Hepatocyte (in vitro differentiated cells): ENCODE results near the gene CCDC78. TPM values are rescaled to one million over a fixed set of nuclear protein-coding genes. Genes with fewer than 3 reads are reported as not detected.

Experiments
- DNase-seq: peaks from one replicate; pipeline ENCODE4 v3.0.0-alpha.2; 2016; ENCODE audit warnings: low spot score
- H2AFZ ChIP-seq: fragments of 200-600 bp; sonication (generic); 2 replicates; pipeline ENCODE4 v1.6.0; 2016; ENCODE audit warnings: antibody characterized with exemption, mild to moderate bottlenecking
- H3K27ac ChIP-seq: fragments of 200-600 bp; sonication (generic); 2 replicates; pipeline ENCODE4 v1.5.1; 2016; ENCODE audit warnings: mild to moderate bottlenecking
- H3K27me3 ChIP-seq: fragments of 200-600 bp; sonication (generic); 2 replicates; pipeline ENCODE4 v1.6.1; 2016
- H3K36me3 ChIP-seq: fragments of 200-600 bp; sonication (generic); replicated peaks from 2 replicates; pipeline ENCODE4 v1.5.1; 2016; ENCODE audit warnings: low read depth; ENCODE audit not compliant: insufficient read depth
- H3K4me1 ChIP-seq: fragments of 200-600 bp; sonication (generic); 2 replicates; pipeline ENCODE4 v1.5.1; 2016; ENCODE audit warnings: mild to moderate bottlenecking, moderate library complexity; ENCODE audit not compliant: insufficient read depth
- H3K4me2 ChIP-seq: fragments of 200-600 bp; sonication (generic); 2 replicates; pipeline ENCODE4 v1.6.0; 2016
- H3K4me3 ChIP-seq: fragments of 200-600 bp; sonication (generic); 2 replicates; pipeline ENCODE4 v1.5.1; 2016; ENCODE audit warnings: mild to moderate bottlenecking
- H3K79me2 ChIP-seq: fragments of 200-600 bp; sonication (generic); 2 replicates; pipeline ENCODE4 v1.6.0; 2017; ENCODE audit warnings: mild to moderate bottlenecking
- H3K9me2 ChIP-seq: fragments of 200-600 bp; sonication (generic); replicated peaks from 2 replicates; pipeline ENCODE4 v1.6.0; 2017; ENCODE audit warnings: mild to moderate bottlenecking; ENCODE audit not compliant: insufficient read depth
- H3K9me3 ChIP-seq: fragments of 200-600 bp; sonication (generic); 2 replicates; pipeline ENCODE4 v1.5.1; 2016; ENCODE audit warnings: low read depth, mild to moderate bottlenecking
- H4K20me1 ChIP-seq: fragments of 200-600 bp; sonication (generic); 2 replicates; pipeline ENCODE4 v1.6.0; 2016; ENCODE audit warnings: mild to moderate bottlenecking; ENCODE audit not compliant: insufficient read depth, poor library complexity, severe bottlenecking
- EZH2 ChIP-seq: fragments of 200-600 bp; sonication (generic); IDR thresholded peaks from 2 replicates; pipeline ENCODE4 v1.6.1; 2016; ENCODE audit warnings: antibody characterized with exemption, mild to moderate bottlenecking, borderline replicate concordance
- EZH2phosphoT487 ChIP-seq: fragments of 200-600 bp; sonication (generic); IDR thresholded peaks from one replicate; pipeline ENCODE4 v1.6.1; 2018; ENCODE audit warnings: antibody characterized with exemption, mild to moderate bottlenecking, low read depth, moderate library complexity; ENCODE audit not compliant: unreplicated experiment, severe bottlenecking
- WGBS: methylation state at CpG from one replicate; pipeline ENCODE4 v1.1.6; 2016; ENCODE audit warnings: low lambda C conversion rate; ENCODE audit errors: missing lambda C conversion rate; 5-methylcytosine and 5-hydroxymethylcytosine counted together
- polyA plus RNA-seq: library from polyadenylated mRNA; unstranded; fragments of >200 nt; fragmentation: Nextera tagmentation; extraction: Ambion mirVana; gene quantifications from 2 replicates; pipeline ENCODE4 v1.2.1, GENCODE V29; 2016
- total RNA-seq: library from RNA; depleted of rRNA; stranded (reverse); fragments of >200 nt; gene quantifications from 2 replicates; pipeline ENCODE4 v1.2.3, GENCODE V29; 2014
- TF ChIP-seq, protein P1 (sequence below): fragments of 200-600 bp; sonication (generic); IDR thresholded peaks from 2 replicates; pipeline ENCODE4 v1.5.1; 2016; ENCODE audit warnings: antibody characterized with exemption, mild to moderate bottlenecking; ENCODE audit not compliant: poor library complexity

Gene CCDC78
- total and polyA plus RNA-seq, 2 experiments from 2014 or later = 2.2 to 6.8 TPM

DNA sequence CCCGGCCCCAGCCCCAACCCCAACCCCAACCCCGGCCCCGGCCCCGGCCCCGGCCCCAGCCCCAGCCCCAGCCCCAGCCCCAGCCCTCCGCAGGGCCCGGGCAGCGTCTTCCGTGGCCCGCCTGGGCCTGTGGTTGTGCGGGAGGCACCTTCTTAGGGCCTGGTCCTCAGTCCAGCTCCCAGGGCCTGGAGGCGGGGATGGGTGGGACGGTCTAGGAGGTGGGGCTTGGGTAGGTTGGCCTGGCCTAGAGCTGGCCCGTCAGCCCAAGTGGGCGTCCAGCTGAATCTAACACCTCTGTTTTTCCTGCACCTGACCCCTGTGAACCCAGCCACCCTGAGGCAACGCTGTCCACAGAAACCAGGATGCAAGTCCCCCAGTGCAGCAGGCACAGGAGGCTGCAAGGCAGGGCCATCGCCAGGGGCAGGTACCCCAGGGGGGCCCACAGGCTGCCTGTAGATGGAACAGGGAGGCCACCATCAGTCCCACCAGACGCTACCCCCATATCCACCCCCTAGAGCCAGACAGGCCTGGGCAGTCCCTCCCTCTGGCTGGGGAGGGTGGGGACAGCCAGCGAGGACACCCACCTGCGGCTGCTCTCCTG lies 43.0 kb upstream of the CCDC78 start:
- no peak overlapping the region for H2AFZ ChIP-seq
- no peak overlapping the region for H3K4me2 ChIP-seq
- no peak for DNase-seq
- no peaks in the 10 kb centered on the region for H3K27me3 ChIP-seq
- H3K79me2 ChIP-seq = no peaks in the 10 kb centered on the region
- H3K4me3 ChIP-seq = no peak overlapping the region
- no peaks in the 10 kb centered on the region for H3K9me3 ChIP-seq
- no peak overlapping the region for H3K27ac ChIP-seq
- no peaks in the 10 kb centered on the region for H3K4me1 ChIP-seq
- no peaks in the 10 kb centered on the region for H3K9me2 ChIP-seq
- TF ChIP-seq, protein P1, sequence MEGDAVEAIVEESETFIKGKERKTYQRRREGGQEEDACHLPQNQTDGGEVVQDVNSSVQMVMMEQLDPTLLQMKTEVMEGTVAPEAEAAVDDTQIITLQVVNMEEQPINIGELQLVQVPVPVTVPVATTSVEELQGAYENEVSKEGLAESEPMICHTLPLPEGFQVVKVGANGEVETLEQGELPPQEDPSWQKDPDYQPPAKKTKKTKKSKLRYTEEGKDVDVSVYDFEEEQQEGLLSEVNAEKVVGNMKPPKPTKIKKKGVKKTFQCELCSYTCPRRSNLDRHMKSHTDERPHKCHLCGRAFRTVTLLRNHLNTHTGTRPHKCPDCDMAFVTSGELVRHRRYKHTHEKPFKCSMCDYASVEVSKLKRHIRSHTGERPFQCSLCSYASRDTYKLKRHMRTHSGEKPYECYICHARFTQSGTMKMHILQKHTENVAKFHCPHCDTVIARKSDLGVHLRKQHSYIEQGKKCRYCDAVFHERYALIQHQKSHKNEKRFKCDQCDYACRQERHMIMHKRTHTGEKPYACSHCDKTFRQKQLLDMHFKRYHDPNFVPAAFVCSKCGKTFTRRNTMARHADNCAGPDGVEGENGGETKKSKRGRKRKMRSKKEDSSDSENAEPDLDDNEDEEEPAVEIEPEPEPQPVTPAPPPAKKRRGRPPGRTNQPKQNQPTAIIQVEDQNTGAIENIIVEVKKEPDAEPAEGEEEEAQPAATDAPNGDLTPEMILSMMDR = no peak
- TF ChIP-seq EZH2 = no peak
- TF ChIP-seq EZH2phosphoT487 = no peak
- 93% methylated on average over 5 of the region's 20 CpGs for WGBS
- H4K20me1 ChIP-seq = no peaks in the 10 kb centered on the region
- no peaks in the 10 kb centered on the region for H3K36me3 ChIP-seq

DNA sequence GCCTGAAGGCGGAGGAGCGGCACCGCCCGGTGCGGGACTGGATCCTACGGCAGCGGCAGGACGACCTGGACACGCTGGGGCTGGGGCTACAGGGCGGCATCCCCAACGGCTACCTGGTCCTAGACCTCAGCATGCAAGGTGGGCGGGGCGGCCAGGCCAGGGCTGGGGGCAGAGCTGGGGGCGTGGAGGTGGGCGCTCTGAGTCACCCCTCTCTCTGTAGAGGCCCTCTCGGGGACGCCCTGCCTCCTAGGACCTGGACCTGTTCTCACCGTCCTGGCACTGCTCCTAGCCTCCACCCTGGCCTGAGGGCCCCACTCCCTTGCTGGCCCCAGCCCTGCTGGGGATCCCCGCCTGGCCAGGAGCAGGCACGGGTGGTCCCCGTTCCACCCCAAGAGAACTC lies 42.2 kb upstream of the CCDC78 start:
- no peak overlapping the region for H3K4me2 ChIP-seq
- H3K27me3 ChIP-seq = no peaks in the 10 kb centered on the region

DNA sequence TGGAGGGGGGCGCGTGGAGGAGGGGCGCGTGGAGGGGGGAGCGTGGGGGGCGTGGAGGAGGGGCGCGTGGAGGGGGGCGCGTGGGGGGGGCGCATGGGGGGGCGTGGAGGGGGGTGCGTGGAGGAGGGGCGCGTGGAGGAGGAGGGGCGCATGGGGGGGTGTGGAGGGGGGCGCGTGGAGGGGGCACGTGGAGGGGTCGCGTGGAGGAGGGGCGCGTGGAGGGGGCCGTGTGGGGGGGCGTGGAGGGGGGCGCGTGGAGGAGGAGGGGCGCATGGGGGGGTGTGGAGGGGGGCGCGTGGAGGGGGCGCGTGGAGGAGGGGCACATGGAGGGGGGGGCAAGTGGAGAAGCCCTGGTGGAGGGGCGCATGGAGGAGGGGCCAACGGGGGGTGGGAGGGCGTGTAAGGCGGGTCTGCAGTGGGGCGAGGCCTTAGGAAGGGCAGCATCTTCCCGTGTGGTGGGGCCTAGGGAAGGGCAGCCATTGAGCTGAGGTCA lies 41.5 kb upstream of the CCDC78 start:
- TF ChIP-seq EZH2phosphoT487 = no peak
- no peak for TF ChIP-seq EZH2
- TF ChIP-seq, protein P1 = no peak
- H3K4me2 ChIP-seq = no peak overlapping the region
- H3K27ac ChIP-seq = no peak overlapping the region
- H3K4me3 ChIP-seq = no peak overlapping the region
- WGBS = 75% methylated on average over 6 of the region's 38 CpGs
- no peaks in the 10 kb centered on the region for H3K9me2 ChIP-seq
- no peaks in the 10 kb centered on the region for H3K9me3 ChIP-seq
- H4K20me1 ChIP-seq = no peaks in the 10 kb centered on the region
- no peaks in the 10 kb centered on the region for H3K27me3 ChIP-seq
- no peaks in the 10 kb centered on the region for H3K79me2 ChIP-seq
- no peak for DNase-seq
- H3K36me3 ChIP-seq = no peaks in the 10 kb centered on the region
- no peak overlapping the region for H2AFZ ChIP-seq
- H3K4me1 ChIP-seq = no peaks in the 10 kb centered on the region

More for the DNA sequence above, 42.2 kb upstream of the CCDC78 start:
- no peaks in the 10 kb centered on the region for H3K4me1 ChIP-seq
- no peaks in the 10 kb centered on the region for H3K36me3 ChIP-seq
- TF ChIP-seq, protein P1 = no peak
- TF ChIP-seq EZH2 (no peak), EZH2phosphoT487 (no peak)
- no peak overlapping the region for H3K27ac ChIP-seq
- H3K9me2 ChIP-seq = no peaks in the 10 kb centered on the region
- no peaks in the 10 kb centered on the region for H4K20me1 ChIP-seq
- DNase-seq = no peak
- H2AFZ ChIP-seq = no peak overlapping the region
- H3K79me2 ChIP-seq = no peaks in the 10 kb centered on the region
- H3K9me3 ChIP-seq = no peaks in the 10 kb centered on the region
- H3K4me3 ChIP-seq = no peak overlapping the region
- 88% methylated on average over 21 of the region's 21 CpGs for WGBS
